ENCODE results near the gene P3H1.

Gene P3H1

DNA sequence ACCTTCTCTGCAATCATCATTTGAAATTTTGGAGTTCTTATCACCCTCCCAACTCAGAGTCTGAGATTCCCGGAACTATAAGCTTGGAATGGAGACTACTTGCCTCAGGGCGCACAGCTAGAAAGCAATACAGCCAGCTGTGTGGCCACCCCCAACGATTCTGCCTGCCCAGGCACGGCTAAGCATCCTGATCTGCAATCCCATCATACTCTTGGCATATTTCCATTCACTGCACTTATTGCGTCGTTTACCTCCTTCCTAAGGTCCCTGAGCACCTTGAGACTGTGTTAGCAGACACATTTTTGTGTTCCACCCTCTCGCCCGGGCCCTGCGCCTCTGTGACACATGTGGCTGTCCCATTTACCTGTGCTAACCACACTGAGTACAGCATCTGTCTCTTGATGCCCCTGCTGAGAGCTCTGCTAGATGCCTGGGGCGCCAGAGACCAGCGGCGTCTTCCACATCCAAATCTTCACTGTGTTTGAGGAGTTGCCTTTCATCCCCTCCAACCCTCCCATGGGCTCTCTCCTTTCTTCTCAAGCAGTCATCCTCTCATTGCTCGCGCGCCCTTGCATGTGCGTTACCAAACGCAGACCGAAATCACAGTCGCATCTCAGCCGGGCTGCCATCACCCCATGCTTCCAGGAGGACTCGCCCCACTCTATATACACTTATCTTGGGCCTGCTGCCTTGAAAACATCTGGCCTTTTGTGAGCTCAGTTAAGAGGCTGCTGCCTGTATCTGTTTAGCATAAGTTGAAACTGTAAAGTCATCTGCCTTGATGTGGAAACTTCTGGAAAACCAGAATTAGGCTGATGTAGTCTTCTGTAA is 23.3 kb downstream of the P3H1 start:
- no peak for DNase-seq (ENCODE audit: low read depth, low spot score)

DNA sequence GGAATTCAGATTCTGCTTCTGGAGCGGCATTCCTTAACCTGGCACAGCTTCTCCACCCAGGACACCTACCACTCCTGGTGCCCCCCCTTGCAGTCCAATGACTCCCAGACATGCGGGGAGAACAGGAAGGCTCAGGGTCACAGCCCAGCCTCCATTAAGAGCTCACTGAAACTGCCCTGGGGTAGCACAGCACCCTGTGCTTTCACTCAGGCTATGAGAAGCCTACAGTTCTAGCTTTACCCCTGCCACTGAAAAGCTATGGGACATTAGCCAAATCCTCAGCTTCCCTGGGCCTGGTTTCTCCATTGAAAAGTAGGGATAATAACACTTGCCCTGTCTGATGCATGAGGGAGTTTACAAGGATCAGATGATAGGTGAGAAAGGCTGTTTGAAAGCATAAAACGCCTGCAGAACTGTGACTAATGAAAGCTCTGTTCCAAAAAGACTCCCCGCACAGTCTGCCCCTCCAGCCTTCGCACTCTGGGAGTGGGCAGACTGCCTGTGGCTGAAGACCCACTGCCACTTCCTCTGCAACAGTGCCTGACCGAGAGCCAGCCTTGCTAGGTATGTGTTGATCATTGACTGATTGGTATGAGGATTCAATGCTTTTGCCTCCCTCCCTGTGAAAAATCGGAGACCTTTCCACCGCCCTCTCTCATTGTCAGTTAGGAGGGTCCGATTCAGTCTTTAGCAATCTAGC is 24.1 kb downstream of the P3H1 start:
- no peak for DNase-seq (ENCODE audit: low read depth, low spot score)

GRCh38 chr1:42742141-42742540 is 24.7 kb downstream of the P3H1 start:
- no peak for DNase-seq (ENCODE audit: low read depth, low spot score)

- DNase-seq (ENCODE audit: low read depth, low spot score), result no peak
Observed at GRCh38 chr1:42741706-42742105, 25.1 kb downstream of the P3H1 start.

DNA sequence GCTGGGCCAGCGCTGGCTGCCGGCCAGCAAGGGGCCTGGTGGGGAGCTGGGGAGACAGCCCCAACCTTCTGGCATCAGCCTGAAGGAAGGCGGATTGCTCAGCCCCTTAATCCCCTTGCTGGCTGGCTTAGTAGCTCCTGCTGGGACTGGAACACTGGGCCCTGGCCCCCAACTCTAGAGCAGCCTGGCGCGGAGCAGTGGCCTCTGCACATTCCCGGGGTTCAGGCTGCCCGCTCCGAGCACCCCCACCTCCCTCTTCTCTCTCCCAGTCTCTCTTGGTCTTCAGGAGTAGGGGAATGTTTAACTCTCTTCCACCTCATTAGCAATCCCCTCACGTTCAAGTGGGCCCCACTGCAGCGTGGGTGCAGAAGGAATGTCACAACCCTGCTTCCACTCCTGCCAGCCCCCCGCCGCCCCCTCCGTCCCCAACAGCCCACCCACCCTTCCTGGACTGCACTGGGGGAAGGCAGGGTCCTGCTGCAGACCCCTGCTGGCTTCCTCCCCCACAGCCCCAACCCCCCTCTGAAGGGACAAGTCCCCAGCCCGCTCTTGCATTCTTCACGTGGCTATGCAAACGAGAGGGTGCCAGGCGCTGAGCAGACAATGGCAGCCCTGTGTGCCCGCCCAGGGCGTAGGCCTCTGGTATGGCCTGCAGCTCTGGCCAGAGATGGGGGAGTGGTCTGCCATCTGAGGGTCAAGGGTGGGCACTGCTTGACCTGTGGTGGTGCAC is 25.8 kb downstream of the P3H1 start:
- no peak for DNase-seq (ENCODE audit: low read depth, low spot score)

DNA sequence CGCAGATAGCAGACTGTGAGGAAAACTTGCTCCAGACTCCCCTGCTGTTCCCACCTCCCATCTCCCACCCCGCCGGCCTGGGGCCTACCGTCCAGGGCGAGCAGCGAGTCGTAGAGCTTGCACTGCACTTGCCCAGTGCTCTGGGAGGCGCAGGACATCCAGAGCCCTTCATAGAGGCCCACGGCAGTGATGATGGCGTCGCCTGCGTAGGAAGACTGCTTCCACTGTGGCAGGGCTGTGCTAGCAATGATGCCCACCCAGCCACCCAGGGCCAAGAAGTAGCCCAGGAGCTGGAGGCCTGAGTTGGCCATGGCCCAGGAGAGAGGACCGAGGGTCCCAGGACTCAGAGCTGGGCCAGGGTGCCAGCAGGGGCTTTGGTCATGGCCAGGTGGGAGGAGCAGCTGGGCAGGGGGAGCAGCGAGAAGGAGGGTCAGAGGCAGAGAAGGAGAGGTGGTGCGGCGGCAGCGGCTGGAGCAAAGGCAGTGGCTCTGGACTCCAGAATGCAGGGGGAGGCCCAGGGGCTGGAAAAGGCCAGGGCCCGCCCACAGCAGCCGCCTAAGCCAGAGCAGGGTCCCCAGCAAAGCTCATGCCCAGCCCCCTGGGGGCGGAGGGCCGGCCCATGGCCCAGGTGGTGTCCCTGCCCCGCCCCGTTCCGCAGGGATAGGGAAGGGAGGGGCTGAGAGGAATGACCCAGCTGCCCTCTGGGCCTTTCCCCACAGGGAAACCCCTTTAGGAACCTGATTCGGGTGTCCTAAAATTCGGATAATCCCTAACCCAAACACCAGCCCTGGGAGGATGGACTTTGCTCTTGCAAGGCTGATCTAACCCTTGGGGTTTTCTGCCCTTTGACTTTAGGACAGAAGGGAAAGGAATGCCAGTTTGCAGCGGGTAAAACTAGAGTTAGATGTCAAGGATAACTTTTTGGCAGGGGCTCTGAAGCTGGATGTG is 26.8 kb downstream of the P3H1 start, which contains the start of gene CLDN19:
CLDN19 (minus strand) TSS at position 484 of the 948 bp plus-strand sequence; CDS start at position 311, 173 bp downstream.
- no peak for DNase-seq (ENCODE audit: low read depth, low spot score)

GRCh38 chr1:42738678-42739226 is 28.1 kb downstream of the P3H1 start:
- DNase-seq (ENCODE audit: low read depth, low spot score), result no peak

- no peak for DNase-seq (ENCODE audit: low read depth, low spot score)
Observed at GRCh38 chr1:42737986-42738677, 28.7 kb downstream of the P3H1 start.

DNA sequence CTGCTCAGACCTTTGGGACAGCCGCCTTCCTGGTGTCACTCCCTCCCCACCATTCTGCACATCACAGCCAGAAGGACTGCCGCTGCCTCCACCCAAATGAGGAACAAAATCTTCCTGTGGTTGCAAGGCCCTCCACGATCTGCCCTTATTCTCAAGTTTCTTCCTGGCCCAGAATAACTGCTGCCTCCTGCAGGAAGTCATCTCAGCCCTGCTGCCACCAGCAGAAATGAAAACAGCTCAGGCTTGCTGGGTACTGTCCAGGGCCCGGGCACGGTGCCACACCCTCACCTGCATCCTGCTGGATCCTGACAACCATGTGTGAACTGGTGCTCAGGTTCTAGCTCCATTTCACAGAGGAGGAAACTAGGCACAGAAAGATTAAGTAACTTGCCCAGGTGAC is 29.6 kb downstream of the P3H1 start:
- no peak for DNase-seq (ENCODE audit: low read depth, low spot score)

DNA sequence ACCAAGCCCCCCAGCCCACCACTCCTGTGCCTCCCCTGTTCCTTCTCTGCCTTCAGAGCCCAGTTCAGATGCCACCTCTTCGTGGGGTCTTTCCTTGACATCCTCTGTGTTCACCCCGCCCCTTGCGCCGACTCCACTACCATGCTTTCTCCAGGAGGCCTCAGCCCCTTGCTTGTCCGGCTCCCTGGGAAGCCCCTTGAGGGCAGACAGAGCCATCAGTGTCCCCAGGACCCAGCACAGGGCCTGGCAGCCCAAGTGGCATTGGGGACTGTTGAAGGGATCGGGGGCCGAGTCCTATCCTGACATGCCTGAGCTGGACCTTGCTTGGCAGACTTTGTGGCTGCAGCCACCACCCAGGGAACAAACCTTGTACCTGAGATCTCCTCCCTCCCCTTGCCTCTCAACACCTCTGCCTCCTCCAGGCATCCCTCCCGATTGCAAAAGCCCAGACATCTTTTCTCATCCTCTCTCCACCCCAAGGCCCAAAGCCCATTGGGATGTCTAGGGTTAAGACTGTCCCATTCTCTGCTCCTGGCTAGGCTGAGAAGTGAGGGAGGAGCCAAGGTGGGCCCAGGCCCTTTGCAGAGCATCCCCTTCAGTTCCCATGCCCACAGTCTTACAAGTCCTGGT is 30.1 kb downstream of the P3H1 start:
- DNase-seq (ENCODE audit: low read depth, low spot score), result no peak

GRCh38 chr1:42736152-42736551 is 30.7 kb downstream of the P3H1 start:
- DNase-seq (ENCODE audit: low read depth, low spot score), result no peak

DNA sequence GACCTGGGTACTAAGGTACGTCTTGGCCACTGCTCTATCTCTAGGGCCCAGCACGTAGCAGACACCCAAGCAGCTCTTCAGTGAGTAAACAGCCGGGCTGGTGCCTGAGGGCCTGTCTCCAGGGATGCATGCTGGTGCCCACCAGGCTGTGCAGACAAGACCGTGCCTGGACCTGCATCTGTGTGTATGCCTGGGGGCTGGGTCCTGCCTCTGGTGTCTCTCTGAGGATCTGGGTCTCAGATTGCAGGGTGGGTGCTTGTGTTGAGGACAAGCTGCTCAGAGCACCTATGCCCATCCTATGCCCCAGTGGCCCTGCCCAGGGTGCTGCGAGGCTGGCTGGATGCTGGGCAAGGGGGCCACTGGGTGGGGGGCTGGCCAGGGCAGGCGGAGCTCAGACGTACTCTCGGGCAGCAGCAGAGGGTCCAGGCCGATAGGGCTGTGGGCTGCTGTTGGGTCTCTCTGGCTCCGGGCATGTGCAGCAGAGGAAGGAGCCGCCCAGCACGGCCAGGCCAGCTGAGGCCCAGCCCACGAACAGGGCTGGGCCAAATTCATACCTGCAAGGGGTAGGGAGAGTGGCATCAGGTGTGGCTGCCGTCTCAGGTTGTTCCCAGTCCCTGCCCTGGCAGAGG is 31.2 kb downstream of the P3H1 start:
- DNase-seq (ENCODE audit: low read depth, low spot score), result no peak

GRCh38 chr1:42735056-42735455 is 31.8 kb downstream of the P3H1 start:
- no peak for DNase-seq (ENCODE audit: low read depth, low spot score)

- no peak for DNase-seq (ENCODE audit: low read depth, low spot score)
Observed at GRCh38 chr1:42734201-42735035, 32.4 kb downstream of the P3H1 start.

- DNase-seq (ENCODE audit: low read depth, low spot score), result no peak
Observed at GRCh38 chr1:42733415-42734200, 33.2 kb downstream of the P3H1 start.

GRCh38 chr1:42732126-42732680 is 34.6 kb downstream of the P3H1 start:
- no peak for DNase-seq (ENCODE audit: low read depth, low spot score)

DNA sequence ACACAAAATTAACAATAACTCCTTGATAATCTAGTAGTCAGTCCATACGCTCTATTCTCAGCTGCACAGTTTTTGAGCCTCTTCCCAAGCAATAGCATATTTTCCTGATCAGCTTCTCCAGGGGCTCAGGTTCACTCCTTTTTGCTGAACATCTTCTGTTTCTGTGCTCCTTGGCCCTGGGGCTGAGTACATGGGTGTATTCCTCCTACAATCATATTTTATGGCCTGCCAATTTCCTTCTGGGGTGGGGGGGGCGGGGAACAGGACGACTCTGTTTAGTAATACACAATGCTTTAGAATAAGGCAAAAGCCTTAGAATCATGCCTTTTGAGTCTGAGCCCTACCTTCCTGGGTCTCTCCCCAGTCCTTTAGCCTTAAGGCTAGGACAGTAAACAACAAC is 35.2 kb downstream of the P3H1 start:
- DNase-seq (ENCODE audit: low read depth, low spot score), result no peak
